PC-3 (cell line): Measurements from ENCODE around the gene KDM4F.

Experiments used
- CTCF ChIP-seq: fragments of 300-600 bp; sonication (generic); conservative IDR thresholded peaks from 2 replicates; pipeline ENCODE4 v1.5.1; 2017; ENCODE audit warnings: antibody characterized with exemption, low read depth, mild to moderate bottlenecking, low read length
- EZH2 ChIP-seq: fragments of 300-600 bp; sonication (generic); IDR thresholded peaks from one replicate; pipeline ENCODE4 v1.6.1; 2017; ENCODE audit warnings: antibody characterized with exemption, mild to moderate bottlenecking, low read length; ENCODE audit not compliant: unreplicated experiment

GRCh38 chr11:95068549-95068948 is 19.3 kb downstream of the KDM4F start:
- TF ChIP-seq CTCF, result no peak
- TF ChIP-seq EZH2, result no peak
